ENCODE results near the gene FAM161B. TPM values are rescaled to one million over a fixed set of nuclear protein-coding genes. Genes with fewer than 3 reads are reported as not detected.

The FAM161B gene
- 3.1 and 3.9 TPM in 2 replicates for total RNA-seq

GRCh38 chr14:73949752-73950734 is at the start of gene FAM161B, which contains the start of gene COQ6:
FAM161B (minus strand) TSS chr14:73950094; CDS start chr14:73950026, 68 bp downstream.
COQ6 (plus strand) TSS chr14:73950302; CDS start chr14:73950333, 31 bp downstream.

GRCh38 chr14:73886449-73887317 is 63.2 kb downstream of the FAM161B start, which contains the start of gene ZNF410:
ZNF410 (plus strand) TSS chr14:73886859; CDS start chr14:73892176, 5,317 bp downstream.

Other genes starting within 250 kb of the FAM161B start
- 37.4 and 46.5 TPM in 2 replicates for gene PNMA1, start 235.7 kb downstream of the FAM161B start, total RNA-seq
- 4.9 and 10.3 TPM in 2 replicates for gene PTGR2, start 98.3 kb downstream of the FAM161B start, total RNA-seq
- gene ZNF410, start 63.2 kb downstream of the FAM161B start, total RNA-seq: 24.8 and 47.4 TPM in 2 replicates
- 29.1 and 31.6 TPM in 2 replicates for gene COQ6, start 208 bp upstream of the FAM161B start, total RNA-seq
- gene ENTPD5, start 69.2 kb upstream of the FAM161B start, total RNA-seq: 5.9 and 6.1 TPM in 2 replicates
- 5.8 and 6.2 TPM in 2 replicates for gene BBOF1, start 69.3 kb upstream of the FAM161B start, total RNA-seq
- 31.3 and 32.1 TPM in 2 replicates for gene ALDH6A1, start 134.4 kb upstream of the FAM161B start, total RNA-seq
- 4.6 and 8.5 TPM in 2 replicates for gene LIN52, start 134.9 kb upstream of the FAM161B start, total RNA-seq

Measured in cardiac ventricle fibroblast (primary cell).